Activated T-cell treated with anti-CD3 and anti-CD28 coated beads, Interleukin-2, amount 50 U/mL, for 24 hours (primary cell): Measurements from ENCODE around the gene YIPF1.

Experiments used
- DNase-seq: peaks from one replicate; pipeline ENCODE4 v3.0.0-alpha.2; 2020
- H3K27ac Mint-ChIP-seq: 2 replicates; pipeline ENCODE4 v1.8.0; 2020; ENCODE audit warnings: mild to moderate bottlenecking, mixed read lengths
- H3K27me3 Mint-ChIP-seq: 2 replicates; pipeline ENCODE4 v1.8.0; 2020; ENCODE audit warnings: mixed read lengths
- H3K36me3 Mint-ChIP-seq: 2 replicates; pipeline ENCODE4 v1.8.0; 2020; ENCODE audit warnings: low read depth, mixed read lengths
- H3K4me1 Mint-ChIP-seq: 2 replicates; pipeline ENCODE4 v1.8.0; 2020; ENCODE audit warnings: low read depth, mixed read lengths
- H3K4me3 Mint-ChIP-seq: 2 replicates; pipeline ENCODE4 v1.8.0; 2020; ENCODE audit warnings: mild to moderate bottlenecking, moderate library complexity, mixed read lengths
- H3K9me3 Mint-ChIP-seq: 2 replicates; pipeline ENCODE4 v1.8.0; 2020; ENCODE audit warnings: mixed read lengths

The YIPF1 gene

DNA sequence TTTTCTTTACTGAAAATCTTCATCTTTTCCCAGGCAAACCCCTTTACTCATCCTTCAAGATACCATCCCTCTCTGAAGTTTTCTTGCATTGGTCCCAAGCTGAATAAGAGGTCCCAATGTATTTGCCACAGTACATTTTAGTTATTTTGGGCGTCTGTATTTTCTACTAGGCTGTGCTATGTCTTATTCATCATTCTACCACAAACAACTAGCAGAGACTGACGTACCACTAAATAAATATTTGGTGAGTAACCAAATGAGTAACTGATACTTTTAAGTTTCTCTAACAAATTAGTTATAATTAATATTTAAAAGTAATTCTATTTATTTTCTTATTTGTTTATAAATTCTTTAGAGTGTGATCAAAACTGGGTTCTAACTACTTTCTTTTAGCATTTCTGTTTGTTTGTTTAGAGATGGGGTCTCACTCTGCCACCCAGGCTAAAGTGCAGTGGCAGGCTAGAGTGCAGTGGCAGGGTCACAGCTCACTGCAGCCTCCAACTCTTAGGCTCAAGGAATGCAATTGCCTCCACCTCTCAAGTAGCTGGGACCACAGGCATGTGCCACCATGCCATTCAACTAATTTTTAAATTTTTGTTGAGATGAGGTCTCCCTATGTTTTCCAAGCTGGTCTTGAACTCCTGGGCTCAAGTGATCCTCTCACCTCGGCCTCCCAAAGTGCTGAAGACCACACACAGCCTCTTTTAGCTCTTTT is 84.6 kb downstream of the YIPF1 start:
- Mint-ChIP-seq H3K4me1 (no peaks in the 10 kb centered on the region), H3K9me3 (no peaks in the 10 kb centered on the region), H3K4me3 (no peak overlapping the region), H3K27me3 (no peaks in the 10 kb centered on the region), H3K36me3 (peaks cover 93% of the 10 kb centered on the region), H3K27ac (no peak overlapping the region)
- DNase-seq: no peak

DNA sequence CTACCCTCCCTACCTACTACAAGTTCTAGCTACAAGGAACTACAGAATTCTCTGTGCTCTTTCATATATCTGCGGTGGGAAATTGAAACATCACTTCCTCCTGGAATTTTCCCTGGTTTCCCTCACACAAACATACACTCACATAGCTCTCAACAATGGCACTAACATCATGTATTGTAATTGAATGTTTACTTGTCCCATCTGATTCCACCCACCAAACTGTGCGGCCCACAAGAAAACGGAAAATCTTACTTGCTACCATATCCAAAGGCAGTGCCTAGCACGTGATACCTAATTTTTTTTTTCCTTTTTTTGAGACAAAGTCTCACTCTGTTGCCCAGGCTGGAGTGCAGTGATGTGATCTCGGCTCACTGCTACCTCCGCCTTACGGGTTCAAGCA is 85.4 kb downstream of the YIPF1 start:
- H3K4me3 Mint-ChIP-seq: no peak overlapping the region
- no peaks in the 10 kb centered on the region for H3K9me3 Mint-ChIP-seq
- H3K27ac Mint-ChIP-seq: no peak overlapping the region
- no peaks in the 10 kb centered on the region for H3K4me1 Mint-ChIP-seq
- peaks cover 95% of the 10 kb centered on the region for H3K36me3 Mint-ChIP-seq
- H3K27me3 Mint-ChIP-seq: no peaks in the 10 kb centered on the region
- DNase-seq: no peak
